GM23338 (cell line): Measurements from ENCODE around the gene ZNF234. TPM values are rescaled to one million over a fixed set of nuclear protein-coding genes. Genes with fewer than 3 reads are reported as not detected.

Experiments used
- EZH2 ChIP-seq: fragments of 200-600 bp; sonication (generic); IDR thresholded peaks from one replicate; pipeline ENCODE4 v1.8.0; 2017; ENCODE audit warnings: antibody characterized with exemption, mild to moderate bottlenecking, low read depth; ENCODE audit not compliant: unreplicated experiment
- JUNB ChIP-seq: IDR thresholded peaks from one replicate; pipeline ENCODE4 v1.6.1; 2016; ENCODE audit warnings: antibody characterized with exemption; ENCODE audit not compliant: unreplicated experiment
- NANOG ChIP-seq: IDR thresholded peaks from 2 replicates; pipeline ENCODE4 v1.6.1; 2016; ENCODE audit warnings: antibody characterized with exemption, borderline replicate concordance
- POLR2AphosphoS5 ChIP-seq: IDR thresholded peaks from 2 replicates; pipeline ENCODE4 v1.6.1; 2016; ENCODE audit warnings: antibody characterized with exemption, low read depth
- STAT1 ChIP-seq: IDR thresholded peaks from one replicate; pipeline ENCODE4 v1.6.1; 2016; ENCODE audit warnings: antibody characterized with exemption; ENCODE audit not compliant: unreplicated experiment
- ZNF114 ChIP-seq: fragments of 250-450 bp; sonication (Bioruptor Pico); IDR thresholded peaks from 2 replicates; pipeline ENCODE4 v1.5.0; 2020; ENCODE audit warnings: mild to moderate bottlenecking, moderate library complexity
- ZNF331 ChIP-seq: fragments of 250-450 bp; sonication (Bioruptor Pico); IDR thresholded peaks from 2 replicates; pipeline ENCODE4 v1.5.0; 2020; ENCODE audit warnings: low read depth, mild to moderate bottlenecking, moderate library complexity
- polyA plus RNA-seq: library from polyadenylated mRNA; unstranded; fragments of >200 nt; fragmentation: Nextera tagmentation; extraction: Ambion mirVana; gene quantifications from 2 replicates; pipeline ENCODE4 v1.2.1, GENCODE V29; 2016
- total RNA-seq: library from RNA; depleted of rRNA; stranded (reverse); fragments of >200 nt; shearing (Covaris generic); gene quantifications from 2 replicates; pipeline ENCODE4 v1.2.3, GENCODE V29; 2014
- TF ChIP-seq, protein P1 (sequence below): fragments of 250-450 bp; sonication (Bioruptor Pico); IDR thresholded peaks from 2 replicates; pipeline ENCODE4 v1.5.0; 2020; ENCODE audit warnings: mild to moderate bottlenecking, moderate library complexity
- TF ChIP-seq, protein P2 (sequence below): IDR thresholded peaks from 2 replicates; pipeline ENCODE4 v1.6.1; 2016; ENCODE audit warnings: antibody characterized with exemption

ZNF234 gene
- total and polyA plus RNA-seq, 2 experiments from 2014 or later, result 3.7 to 8.3 TPM

DNA sequence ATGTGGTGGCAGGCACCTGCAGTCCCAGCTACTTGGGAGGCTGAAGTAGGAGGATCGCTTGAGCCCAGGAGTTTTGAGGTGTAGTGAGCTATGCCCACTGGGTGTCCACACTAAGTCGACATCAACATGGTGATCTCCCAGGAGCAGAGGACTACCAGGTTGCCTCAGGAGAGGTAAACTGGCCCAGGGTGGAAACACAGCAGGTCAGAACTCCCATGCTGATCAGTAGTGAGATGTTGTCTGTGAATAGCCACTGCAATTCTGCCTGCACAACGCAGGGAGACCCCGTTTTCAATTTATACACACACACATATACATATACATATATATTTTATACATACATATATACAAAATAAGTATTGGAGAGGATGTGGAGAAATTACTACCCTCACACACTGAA, 49.2 kb upstream of the ZNF234 start (continued):
- TF ChIP-seq, protein P1, sequence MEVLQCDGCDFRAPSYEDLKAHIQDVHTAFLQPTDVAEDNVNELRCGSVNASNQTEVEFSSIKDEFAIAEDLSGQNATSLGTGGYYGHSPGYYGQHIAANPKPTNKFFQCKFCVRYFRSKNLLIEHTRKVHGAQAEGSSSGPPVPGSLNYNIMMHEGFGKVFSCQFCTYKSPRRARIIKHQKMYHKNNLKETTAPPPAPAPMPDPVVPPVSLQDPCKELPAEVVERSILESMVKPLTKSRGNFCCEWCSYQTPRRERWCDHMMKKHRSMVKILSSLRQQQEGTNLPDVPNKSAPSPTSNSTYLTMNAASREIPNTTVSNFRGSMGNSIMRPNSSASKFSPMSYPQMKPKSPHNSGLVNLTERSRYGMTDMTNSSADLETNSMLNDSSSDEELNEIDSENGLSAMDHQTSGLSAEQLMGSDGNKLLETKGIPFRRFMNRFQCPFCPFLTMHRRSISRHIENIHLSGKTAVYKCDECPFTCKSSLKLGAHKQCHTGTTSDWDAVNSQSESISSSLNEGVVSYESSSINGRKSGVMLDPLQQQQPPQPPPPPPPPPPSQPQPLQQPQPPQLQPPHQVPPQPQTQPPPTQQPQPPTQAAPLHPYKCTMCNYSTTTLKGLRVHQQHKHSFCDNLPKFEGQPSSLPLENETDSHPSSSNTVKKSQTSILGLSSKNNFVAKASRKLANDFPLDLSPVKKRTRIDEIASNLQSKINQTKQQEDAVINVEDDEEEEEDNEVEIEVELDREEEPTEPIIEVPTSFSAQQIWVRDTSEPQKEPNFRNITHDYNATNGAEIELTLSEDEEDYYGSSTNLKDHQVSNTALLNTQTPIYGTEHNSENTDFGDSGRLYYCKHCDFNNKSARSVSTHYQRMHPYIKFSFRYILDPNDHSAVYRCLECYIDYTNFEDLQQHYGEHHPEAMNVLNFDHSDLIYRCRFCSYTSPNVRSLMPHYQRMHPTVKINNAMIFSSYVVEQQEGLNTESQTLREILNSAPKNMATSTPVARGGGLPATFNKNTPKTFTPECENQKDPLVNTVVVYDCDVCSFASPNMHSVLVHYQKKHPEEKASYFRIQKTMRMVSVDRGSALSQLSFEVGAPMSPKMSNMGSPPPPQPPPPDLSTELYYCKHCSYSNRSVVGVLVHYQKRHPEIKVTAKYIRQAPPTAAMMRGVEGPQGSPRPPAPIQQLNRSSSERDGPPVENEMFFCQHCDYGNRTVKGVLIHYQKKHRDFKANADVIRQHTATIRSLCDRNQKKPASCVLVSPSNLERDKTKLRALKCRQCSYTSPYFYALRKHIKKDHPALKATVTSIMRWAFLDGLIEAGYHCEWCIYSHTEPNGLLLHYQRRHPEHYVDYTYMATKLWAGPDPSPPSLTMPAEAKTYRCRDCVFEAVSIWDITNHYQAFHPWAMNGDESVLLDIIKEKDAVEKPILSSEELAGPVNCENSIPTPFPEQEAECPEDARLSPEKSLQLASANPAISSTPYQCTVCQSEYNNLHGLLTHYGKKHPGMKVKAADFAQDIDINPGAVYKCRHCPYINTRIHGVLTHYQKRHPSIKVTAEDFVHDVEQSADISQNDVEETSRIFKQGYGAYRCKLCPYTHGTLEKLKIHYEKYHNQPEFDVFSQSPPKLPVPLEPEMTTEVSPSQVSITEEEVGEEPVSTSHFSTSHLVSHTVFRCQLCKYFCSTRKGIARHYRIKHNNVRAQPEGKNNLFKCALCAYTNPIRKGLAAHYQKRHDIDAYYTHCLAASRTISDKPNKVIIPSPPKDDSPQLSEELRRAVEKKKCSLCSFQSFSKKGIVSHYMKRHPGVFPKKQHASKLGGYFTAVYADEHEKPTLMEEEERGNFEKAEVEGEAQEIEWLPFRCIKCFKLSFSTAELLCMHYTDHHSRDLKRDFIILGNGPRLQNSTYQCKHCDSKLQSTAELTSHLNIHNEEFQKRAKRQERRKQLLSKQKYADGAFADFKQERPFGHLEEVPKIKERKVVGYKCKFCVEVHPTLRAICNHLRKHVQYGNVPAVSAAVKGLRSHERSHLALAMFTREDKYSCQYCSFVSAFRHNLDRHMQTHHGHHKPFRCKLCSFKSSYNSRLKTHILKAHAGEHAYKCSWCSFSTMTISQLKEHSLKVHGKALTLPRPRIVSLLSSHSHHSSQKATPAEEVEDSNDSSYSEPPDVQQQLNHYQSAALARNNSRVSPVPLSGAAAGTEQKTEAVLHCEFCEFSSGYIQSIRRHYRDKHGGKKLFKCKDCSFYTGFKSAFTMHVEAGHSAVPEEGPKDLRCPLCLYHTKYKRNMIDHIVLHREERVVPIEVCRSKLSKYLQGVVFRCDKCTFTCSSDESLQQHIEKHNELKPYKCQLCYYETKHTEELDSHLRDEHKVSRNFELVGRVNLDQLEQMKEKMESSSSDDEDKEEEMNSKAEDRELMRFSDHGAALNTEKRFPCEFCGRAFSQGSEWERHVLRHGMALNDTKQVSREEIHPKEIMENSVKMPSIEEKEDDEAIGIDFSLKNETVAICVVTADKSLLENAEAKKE (CRISPR knock-in tag), result no peak
- TF ChIP-seq ZNF331 (CRISPR knock-in tag) (no peak), POLR2AphosphoS5 (no peak), EZH2 (no peak), ZNF114 (CRISPR knock-in tag) (no peak), STAT1 (no peak), JUNB (no peak), NANOG (no peak)
- TF ChIP-seq, protein P2, sequence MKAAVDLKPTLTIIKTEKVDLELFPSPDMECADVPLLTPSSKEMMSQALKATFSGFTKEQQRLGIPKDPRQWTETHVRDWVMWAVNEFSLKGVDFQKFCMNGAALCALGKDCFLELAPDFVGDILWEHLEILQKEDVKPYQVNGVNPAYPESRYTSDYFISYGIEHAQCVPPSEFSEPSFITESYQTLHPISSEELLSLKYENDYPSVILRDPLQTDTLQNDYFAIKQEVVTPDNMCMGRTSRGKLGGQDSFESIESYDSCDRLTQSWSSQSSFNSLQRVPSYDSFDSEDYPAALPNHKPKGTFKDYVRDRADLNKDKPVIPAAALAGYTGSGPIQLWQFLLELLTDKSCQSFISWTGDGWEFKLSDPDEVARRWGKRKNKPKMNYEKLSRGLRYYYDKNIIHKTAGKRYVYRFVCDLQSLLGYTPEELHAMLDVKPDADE, result no peak
